ENCODE results near the gene RPS6KB2.
A peak's percentile ranks its signal among the peaks of the same experiment; 100 is the strongest.
"Not testable (repeated sequence)": the region's sequence is repeated elsewhere in the genome, so short reads cannot be mapped to it uniquely, and the experiment has no call there.

Gene RPS6KB2

GRCh38 chr11:67398661-67399563 lies 29.4 kb upstream of the RPS6KB2 start:
- CTCF ChIA-PET, result interaction anchor here (1.0 to 47.5 kb wide), 2 partner anchors 15 to 30 kb away, joined by 3 to 2108 read pairs; partner anchors contain the start of genes CLCF1 and POLD4
- POLR2A ChIA-PET, result interaction anchor here (1.1 kb wide), 1 partner anchor 26 kb away, joined by 3 read pairs; no protein-coding TSS in a partner anchor
- TF ChIP-seq, protein P1, sequence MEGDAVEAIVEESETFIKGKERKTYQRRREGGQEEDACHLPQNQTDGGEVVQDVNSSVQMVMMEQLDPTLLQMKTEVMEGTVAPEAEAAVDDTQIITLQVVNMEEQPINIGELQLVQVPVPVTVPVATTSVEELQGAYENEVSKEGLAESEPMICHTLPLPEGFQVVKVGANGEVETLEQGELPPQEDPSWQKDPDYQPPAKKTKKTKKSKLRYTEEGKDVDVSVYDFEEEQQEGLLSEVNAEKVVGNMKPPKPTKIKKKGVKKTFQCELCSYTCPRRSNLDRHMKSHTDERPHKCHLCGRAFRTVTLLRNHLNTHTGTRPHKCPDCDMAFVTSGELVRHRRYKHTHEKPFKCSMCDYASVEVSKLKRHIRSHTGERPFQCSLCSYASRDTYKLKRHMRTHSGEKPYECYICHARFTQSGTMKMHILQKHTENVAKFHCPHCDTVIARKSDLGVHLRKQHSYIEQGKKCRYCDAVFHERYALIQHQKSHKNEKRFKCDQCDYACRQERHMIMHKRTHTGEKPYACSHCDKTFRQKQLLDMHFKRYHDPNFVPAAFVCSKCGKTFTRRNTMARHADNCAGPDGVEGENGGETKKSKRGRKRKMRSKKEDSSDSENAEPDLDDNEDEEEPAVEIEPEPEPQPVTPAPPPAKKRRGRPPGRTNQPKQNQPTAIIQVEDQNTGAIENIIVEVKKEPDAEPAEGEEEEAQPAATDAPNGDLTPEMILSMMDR (IDR thresholded peaks at IDR 0.05; ENCODE audit: insufficient read depth, low read length, missing control alignments), result no peak
- H3K4me3 ChIP-seq (ENCODE audit: low read depth, low read length), result peak overlapping the region; percentile 12; the same call in 1 of the 2 replicates
- no peak for DNase-seq (ENCODE audit: low read depth, low spot score)

DNA sequence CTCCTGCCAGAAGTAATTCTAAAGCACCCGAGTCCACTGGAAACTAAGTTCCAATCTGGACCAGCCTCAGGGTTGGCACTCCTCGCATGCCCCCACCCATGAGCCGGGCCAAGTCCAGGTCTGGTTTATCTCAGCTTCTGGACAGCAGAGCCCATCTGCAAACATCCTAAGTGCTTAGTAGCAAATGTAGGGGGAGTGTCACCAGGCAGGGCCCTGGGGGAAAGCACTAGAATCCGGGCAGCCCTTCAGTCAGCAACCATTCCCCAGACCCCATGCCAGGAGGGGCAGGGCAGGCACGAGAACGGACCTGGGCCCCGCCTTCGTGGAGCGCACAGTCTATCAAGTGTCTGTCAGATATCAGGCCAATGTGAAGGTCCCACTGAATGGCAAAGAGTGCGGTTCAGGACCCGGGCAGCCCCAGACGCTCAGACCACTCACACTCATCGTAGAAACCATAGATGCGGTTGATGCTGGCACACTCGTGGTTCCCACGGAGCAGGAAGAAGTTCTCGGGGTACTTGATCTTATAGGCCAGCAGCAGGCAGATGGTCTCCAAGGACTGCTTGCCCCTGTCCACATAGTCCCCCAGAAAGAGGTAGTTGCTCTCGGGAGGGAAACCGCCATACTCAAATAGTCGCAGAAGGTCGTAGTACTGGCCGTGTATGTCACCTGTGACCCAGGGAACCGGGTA lies 27.9 kb upstream of the RPS6KB2 start:
- ChIA-PET POLR2A (interaction anchor here (0.6 to 2.4 kb wide), 4 partner anchors 9 to 45 kb away, joined by 3 to 31 read pairs (median 5); partner anchors contain the start of gene RAD9A), CTCF (interaction anchor here (0.7 to 47.5 kb wide), 13 partner anchors 9 to 138 kb away, joined by 3 to 2108 read pairs (median 8); partner anchors contain the start of genes CARNS1, CDK2AP2, CLCF1 and PITPNM1)
- H3K4me3 ChIP-seq (ENCODE audit: low read depth, low read length), result peak overlapping the region; percentile 86
- DNase-seq (ENCODE audit: low read depth, low spot score), result no peak
- TF ChIP-seq, protein P1 (IDR thresholded peaks at IDR 0.05; ENCODE audit: insufficient read depth, low read length, missing control alignments), result no peak

- ChIA-PET POLR2A (interaction anchor here (0.6 to 2.4 kb wide), 11 partner anchors 10 to 82 kb away, joined by 3 to 31 read pairs (median 3); partner anchors contain the start of genes AIP, RAD9A, RPS6KB2 and TMEM134), CTCF (interaction anchor here (0.7 to 47.5 kb wide), 21 partner anchors 9 to 400 kb away, joined by 3 to 2108 read pairs (median 4); partner anchors contain the start of genes CARNS1, CDK2AP2, CLCF1 and NUDT8)
- TF ChIP-seq, protein P1 (IDR thresholded peaks at IDR 0.05; ENCODE audit: insufficient read depth, low read length, missing control alignments), result no peak
- H3K4me3 ChIP-seq (ENCODE audit: low read depth, low read length), result peak overlapping the region; percentile 86
- no peak for DNase-seq (ENCODE audit: low read depth, low spot score)
These were observed 27.3 kb upstream of the RPS6KB2 start for GRCh38 chr11:67400942-67401494.

DNA sequence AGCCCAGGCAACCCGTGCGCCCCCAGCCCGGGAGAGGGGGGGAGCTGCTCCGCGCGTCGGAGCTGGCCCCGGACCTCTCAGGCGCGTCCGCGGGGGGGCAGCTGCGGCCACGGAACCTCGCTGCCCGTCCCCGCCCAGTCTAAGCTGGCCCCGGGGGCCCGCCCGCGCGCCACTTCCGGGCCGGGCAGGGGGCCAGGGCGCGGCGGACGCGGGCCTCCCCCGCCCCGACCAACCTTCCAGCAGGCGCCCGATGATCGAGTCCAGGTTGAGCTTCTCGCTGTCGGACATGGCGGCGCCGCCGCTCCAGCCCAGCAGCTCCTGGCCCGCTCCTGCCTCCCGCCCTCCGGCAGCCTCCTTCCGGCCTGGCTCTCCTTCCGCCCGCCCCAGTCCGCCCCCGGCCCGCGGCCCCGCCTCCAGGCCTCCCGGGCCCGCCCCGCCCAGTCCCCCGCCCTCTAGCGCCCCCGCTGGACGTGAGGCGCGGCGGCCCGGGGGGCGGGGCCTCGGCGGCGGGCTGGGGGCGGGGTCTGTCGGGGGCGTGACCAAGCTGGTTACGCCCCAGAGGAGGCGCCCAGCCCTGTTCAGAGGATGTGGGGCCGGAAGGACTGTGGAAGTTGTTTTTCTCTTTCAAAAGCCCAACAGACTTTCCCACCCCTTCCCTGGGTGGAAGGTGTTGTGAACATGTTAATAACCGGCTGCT lies 26.7 kb upstream of the RPS6KB2 start, which contains the start of gene PPP1CA:
Gene PPP1CA, minus strand, starts transcription at position 364 of the 697 bp plus-strand sequence. Its CDS starts 76 bp downstream, at position 288.
- TF ChIP-seq, protein P1 (IDR thresholded peaks at IDR 0.05; ENCODE audit: insufficient read depth, low read length, missing control alignments), result peak; percentile 33
- DNase-seq (ENCODE audit: low read depth, low spot score), result no peak
- CTCF ChIA-PET, result interaction anchor here (0.5 to 47.5 kb wide), 24 partner anchors 10 to 399 kb away, joined by 3 to 2108 read pairs (median 4); partner anchors contain the start of genes CARNS1, CDK2AP2, CLCF1 and NUDT8
- peak within 1 kb of the TSS; percentile 86 for H3K4me3 ChIP-seq (ENCODE audit: low read depth, low read length)
- POLR2A ChIA-PET, result interaction anchor here (0.5 to 2.4 kb wide), 15 partner anchors 10 to 140 kb away, joined by 3 to 31 read pairs (median 3); partner anchors contain the start of genes AIP, PTPRCAP, RAD9A and RPS6KB2

GRCh38 chr11:67402192-67402839 lies 26.0 kb upstream of the RPS6KB2 start:
- POLR2A ChIA-PET, result interaction anchor here (0.5 to 2.4 kb wide), 12 partner anchors 11 to 141 kb away, joined by 3 to 31 read pairs (median 3); partner anchors contain the start of genes AIP, PTPRCAP, RAD9A and TMEM134
- DNase-seq (ENCODE audit: low read depth, low spot score), result not testable (repeated sequence)
- CTCF ChIA-PET, result interaction anchor here (0.5 to 47.5 kb wide), 17 partner anchors 11 to 399 kb away, joined by 3 to 2108 read pairs (median 5); partner anchors contain the start of genes CARNS1, CLCF1, PITPNM1 and POLD4
- H3K4me3 ChIP-seq (ENCODE audit: low read depth, low read length), result peak overlapping the region; percentile 55

GRCh38 chr11:67403085-67403484 lies 25.2 kb upstream of the RPS6KB2 start:
- H3K4me3 ChIP-seq (ENCODE audit: low read depth, low read length); POLR2A ChIA-PET; DNase-seq (ENCODE audit: low read depth, low spot score): not testable (repeated sequence)
- CTCF ChIA-PET, result interaction anchor here (1.4 to 47.5 kb wide), 7 partner anchors 11 to 66 kb away, joined by 3 to 2108 read pairs (median 18); partner anchors contain the start of genes CARNS1, CLCF1, POLD4 and RPS6KB2
